PC-9 (cell line): ENCODE results near the gene MEIS2. TPM values are rescaled to one million over a fixed set of nuclear protein-coding genes. Genes with fewer than 3 reads are reported as not detected.

ENCODE experiments used
- BruUV-seq: library from RNA; stranded (reverse); fragments of 400-500 nt; replicated peaks from 2 replicates; lab custom pipeline; 2021; lab: Mats Ljungman, UMichigan
- CTCF ChIA-PET: fragments of 300-600 bp; sonication (Branson Sonifier 250); formaldehyde crosslinking; loops from one replicate; lab custom pipeline; 2022; ENCODE audit warnings: antibody characterized with exemption; lab: Charles Lee
- POLR2A ChIA-PET: fragments of 300-600 bp; sonication (Branson Sonifier 250); formaldehyde crosslinking; loops from one replicate; lab custom pipeline; 2022; ENCODE audit warnings: antibody characterized with exemption; ENCODE audit not compliant: unreplicated experiment; lab: Charles Lee
- DNase-seq, 2 experiments: peaks; one replicate each; pipeline versions ENCODE4 v3.0.0 to v3.0.0-alpha.2; 2015 to 2022; ENCODE audit warnings: mixed read lengths in 1 of 2
- H2AFZ ChIP-seq: fragments of 200-600 bp; sonication (generic); 2 replicates; pipeline ENCODE4 v1.8.1; 2017; ENCODE audit warnings: antibody characterized with exemption
- H3F3A ChIP-seq: fragments of 200-600 bp; sonication (generic); 2 replicates; pipeline ENCODE4 v1.8.1; 2017; ENCODE audit warnings: antibody characterized with exemption, mild to moderate bottlenecking, low read depth; ENCODE audit not compliant: insufficient read depth
- H3K27ac ChIP-seq: fragments of 200-600 bp; sonication (generic); 2 replicates; pipeline ENCODE4 v1.6.1; 2016; ENCODE audit warnings: mixed run types
- H3K27me3 ChIP-seq: fragments of 200-600 bp; sonication (generic); 2 replicates; pipeline ENCODE4 v1.6.1; 2016; ENCODE audit warnings: low read depth, mixed run types; ENCODE audit not compliant: insufficient read depth
- H3K36me3 ChIP-seq: fragments of 200-600 bp; sonication (generic); 2 replicates; pipeline ENCODE4 v1.6.1; 2016; ENCODE audit warnings: low read depth, mixed run types
- H3K4me1 ChIP-seq: fragments of 200-600 bp; sonication (generic); replicated peaks from 2 replicates; pipeline ENCODE4 v1.6.1; 2016; ENCODE audit warnings: mixed run types; ENCODE audit not compliant: insufficient read depth
- H3K4me2 ChIP-seq: fragments of 200-600 bp; sonication (generic); 2 replicates; pipeline ENCODE4 v1.6.1; 2017; ENCODE audit warnings: mixed run types
- H3K4me3 ChIP-seq: fragments of 200-600 bp; sonication (generic); 2 replicates; pipeline ENCODE4 v1.6.1; 2016; ENCODE audit warnings: mixed run types
- H3K79me2 ChIP-seq: fragments of 200-600 bp; sonication (generic); 2 replicates; pipeline ENCODE4 v1.6.1; 2017; ENCODE audit warnings: low read depth, mixed run types
- H3K9me2 ChIP-seq: fragments of 200-600 bp; sonication (generic); 2 replicates; pipeline ENCODE4 v1.8.1; 2017; ENCODE audit warnings: mild to moderate bottlenecking; ENCODE audit not compliant: insufficient read depth
- H3K9me3 ChIP-seq: fragments of 200-600 bp; sonication (generic); 2 replicates; pipeline ENCODE4 v1.8.1; 2016; ENCODE audit warnings: low read depth; ENCODE audit not compliant: insufficient read depth
- H4K20me1 ChIP-seq: fragments of 200-600 bp; sonication (generic); 2 replicates; pipeline ENCODE4 v1.8.1; 2017; ENCODE audit not compliant: insufficient read depth
- EZH2 ChIP-seq: fragments of 200-600 bp; sonication (generic); IDR thresholded peaks from 2 replicates; pipeline ENCODE4 v1.8.0; 2017; ENCODE audit warnings: antibody characterized with exemption, low read depth
- intact Hi-C: fragments of 100-400 bp; cut with micrococcal nuclease; formaldehyde crosslinking; loops from one replicate; pipeline ENCODE4 v1.10.0; 2022; ENCODE audit not compliant: unreplicated experiment
- total RNA-seq: library from RNA; stranded (reverse); gene quantifications from 2 replicates; pipeline ENCODE4 v1.2.3, GENCODE V29; 2021
- TF ChIP-seq, protein P1 (sequence below): fragments of 200-600 bp; sonication (generic); conservative IDR thresholded peaks from 2 replicates; pipeline ENCODE4 v1.6.1; 2017; ENCODE audit warnings: mixed run types, antibody characterized with exemption, mild to moderate bottlenecking, moderate library complexity

The MEIS2 gene
- total RNA-seq, 1 experiment from 2014 or later = 29.1 TPM

- Histone ChIP-seq H3F3A (no peaks in the 10 kb centered on the region), H2AFZ (no peak overlapping the region), H3K9me3 (no peaks in the 10 kb centered on the region), H4K20me1 (no peaks in the 10 kb centered on the region), H3K27ac (no peak overlapping the region), H3K27me3 (no peaks in the 10 kb centered on the region), H3K36me3 (no peaks in the 10 kb centered on the region), H3K4me3 (no peak overlapping the region), H3K79me2 (no peaks in the 10 kb centered on the region), H3K4me1 (no peaks in the 10 kb centered on the region), H3K9me2 (no peaks in the 10 kb centered on the region), H3K4me2 (no peak overlapping the region)
- no peak for TF ChIP-seq EZH2
- TF ChIP-seq, protein P1, sequence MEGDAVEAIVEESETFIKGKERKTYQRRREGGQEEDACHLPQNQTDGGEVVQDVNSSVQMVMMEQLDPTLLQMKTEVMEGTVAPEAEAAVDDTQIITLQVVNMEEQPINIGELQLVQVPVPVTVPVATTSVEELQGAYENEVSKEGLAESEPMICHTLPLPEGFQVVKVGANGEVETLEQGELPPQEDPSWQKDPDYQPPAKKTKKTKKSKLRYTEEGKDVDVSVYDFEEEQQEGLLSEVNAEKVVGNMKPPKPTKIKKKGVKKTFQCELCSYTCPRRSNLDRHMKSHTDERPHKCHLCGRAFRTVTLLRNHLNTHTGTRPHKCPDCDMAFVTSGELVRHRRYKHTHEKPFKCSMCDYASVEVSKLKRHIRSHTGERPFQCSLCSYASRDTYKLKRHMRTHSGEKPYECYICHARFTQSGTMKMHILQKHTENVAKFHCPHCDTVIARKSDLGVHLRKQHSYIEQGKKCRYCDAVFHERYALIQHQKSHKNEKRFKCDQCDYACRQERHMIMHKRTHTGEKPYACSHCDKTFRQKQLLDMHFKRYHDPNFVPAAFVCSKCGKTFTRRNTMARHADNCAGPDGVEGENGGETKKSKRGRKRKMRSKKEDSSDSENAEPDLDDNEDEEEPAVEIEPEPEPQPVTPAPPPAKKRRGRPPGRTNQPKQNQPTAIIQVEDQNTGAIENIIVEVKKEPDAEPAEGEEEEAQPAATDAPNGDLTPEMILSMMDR = no peak
- intact Hi-C loops = no loop called here
- ChIA-PET POLR2A (no interaction called here), CTCF (no interaction called here)
- BruUV-seq = no TSS peak
- no peak for DNase-seq
Measured at GRCh38 chr15:36866896-36867295, 233.5 kb downstream of the MEIS2 start.

DNA sequence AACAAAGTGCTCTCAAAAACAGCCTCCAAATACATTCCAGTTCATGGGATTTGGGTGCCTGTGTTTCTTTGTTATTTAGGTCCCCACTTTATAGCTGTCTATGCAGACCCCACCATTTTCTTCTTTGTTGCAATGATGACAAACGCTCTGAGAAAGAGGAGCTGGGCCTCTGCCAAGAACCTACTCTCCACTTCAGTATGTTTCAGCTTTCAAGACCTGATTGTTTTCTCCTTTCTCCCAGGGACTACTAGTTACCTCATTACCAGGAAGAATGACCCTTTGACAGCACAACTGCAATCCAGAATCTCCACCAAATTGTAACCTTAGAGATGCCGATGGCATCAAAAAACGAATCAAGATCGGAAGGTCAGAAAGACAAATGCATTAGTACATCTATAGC, 236.8 kb downstream of the MEIS2 start:
- H3K4me3 ChIP-seq = no peak overlapping the region
- no peaks in the 10 kb centered on the region for H3F3A ChIP-seq
- H3K36me3 ChIP-seq = no peaks in the 10 kb centered on the region
- no peaks in the 10 kb centered on the region for H3K4me1 ChIP-seq
- ChIA-PET POLR2A (no interaction called here), CTCF (no interaction called here)
- BruUV-seq = no TSS peak
- no peaks in the 10 kb centered on the region for H3K79me2 ChIP-seq
- no peaks in the 10 kb centered on the region for H4K20me1 ChIP-seq
- no peak overlapping the region for H3K27ac ChIP-seq
- H2AFZ ChIP-seq = no peak overlapping the region
- no peak for TF ChIP-seq EZH2
- TF ChIP-seq, protein P1 = no peak
- no peaks in the 10 kb centered on the region for H3K9me3 ChIP-seq
- H3K27me3 ChIP-seq = no peaks in the 10 kb centered on the region
- intact Hi-C loops = no loop called here
- no peak overlapping the region for H3K4me2 ChIP-seq
- H3K9me2 ChIP-seq = no peaks in the 10 kb centered on the region
- no peak for DNase-seq

DNA sequence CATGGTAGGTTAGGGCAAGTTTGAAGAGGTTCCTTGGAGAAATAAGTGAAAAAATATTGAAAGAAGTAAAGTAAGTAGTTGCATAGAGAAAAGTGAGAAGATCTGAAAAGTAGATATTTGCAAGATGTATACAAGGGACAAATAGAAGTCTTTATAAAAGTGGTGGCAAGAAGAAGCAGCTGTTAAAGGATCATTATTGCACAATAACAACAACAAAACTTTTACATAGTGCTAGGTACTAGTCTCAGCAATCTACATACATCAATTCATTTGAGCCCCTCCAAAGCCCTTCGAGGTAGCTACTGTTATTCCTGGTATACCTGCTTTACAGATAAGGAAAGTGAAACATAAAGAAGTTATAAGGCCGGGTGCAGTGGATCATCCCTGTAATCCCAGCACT, 239.6 kb downstream of the MEIS2 start:
- no peak overlapping the region for H3K4me2 ChIP-seq
- no peaks in the 10 kb centered on the region for H3F3A ChIP-seq
- no peaks in the 10 kb centered on the region for H3K36me3 ChIP-seq
- H3K79me2 ChIP-seq = no peaks in the 10 kb centered on the region
- TF ChIP-seq, protein P1 = no peak
- TF ChIP-seq EZH2 = no peak
- CTCF ChIA-PET = no interaction called here
- no TSS peak for BruUV-seq
- no peak overlapping the region for H3K27ac ChIP-seq
- POLR2A ChIA-PET = no interaction called here
- H3K27me3 ChIP-seq = no peaks in the 10 kb centered on the region
- no peaks in the 10 kb centered on the region for H3K9me2 ChIP-seq
- DNase-seq = no peak
- no peaks in the 10 kb centered on the region for H3K4me1 ChIP-seq
- intact Hi-C loops = no loop called here
- no peaks in the 10 kb centered on the region for H3K9me3 ChIP-seq
- H4K20me1 ChIP-seq = no peaks in the 10 kb centered on the region
- H2AFZ ChIP-seq = no peak overlapping the region
- H3K4me3 ChIP-seq = no peak overlapping the region
